Hematopoietic multipotent progenitor cell (in vitro differentiated cells): ENCODE measurements around the gene CAPS2. TPM values are rescaled to one million over a fixed set of nuclear protein-coding genes. Genes with fewer than 3 reads are reported as not detected.

Experiments
- total RNA-seq: library from RNA; depleted of rRNA; stranded (reverse); fragments of >200 nt; gene quantifications from one replicate; pipeline ENCODE4 v1.2.3, GENCODE V29; 2012

CAPS2 gene
- total RNA-seq, 1 donor: 11.8 TPM

Other genes starting within 250 kb of the CAPS2 start
- gene KCNC2, start 120.5 kb downstream of the CAPS2 start, total RNA-seq: not detected
- not detected for gene GLIPR1L1, start 4.3 kb upstream of the CAPS2 start, total RNA-seq
- gene GLIPR1L2, start 60.8 kb upstream of the CAPS2 start, total RNA-seq: 0.27 TPM
- gene GLIPR1, start 150.4 kb upstream of the CAPS2 start, total RNA-seq: 76.7 TPM
- 10.0 TPM for gene KRR1, start 181.3 kb upstream of the CAPS2 start, total RNA-seq